ENCODE measurements around the gene PDZRN3.

- TF ChIP-seq RARB (CRISPR knock-in tag; IDR thresholded peaks at IDR 0.05) (no peak), TCF4 (CRISPR knock-in tag; IDR thresholded peaks at IDR 0.05; ENCODE audit: borderline replicate concordance) (no peak)
Observed at GRCh38 chr3:73581134-73581846, 43.5 kb downstream of the PDZRN3 start.
